ACHN (cell line): ENCODE results near the gene CREB1.
"Not testable (repeated sequence)": the region's sequence is repeated elsewhere in the genome, so short reads cannot be mapped to it uniquely, and the experiment has no call there.

Source experiments
- DNase-seq: peaks from one replicate; pipeline ENCODE4 v3.0.0-alpha.2; 2015
- in situ Hi-C: cut with HindIII; loops from 2 replicates; pipeline ENCODE4 v1.10.0; 2017; ENCODE audit warnings: low sequenced_read_pairs, low pct_ligation_motif_present, low pct_unique_long_range_greater_than_20kb

The CREB1 gene

DNA sequence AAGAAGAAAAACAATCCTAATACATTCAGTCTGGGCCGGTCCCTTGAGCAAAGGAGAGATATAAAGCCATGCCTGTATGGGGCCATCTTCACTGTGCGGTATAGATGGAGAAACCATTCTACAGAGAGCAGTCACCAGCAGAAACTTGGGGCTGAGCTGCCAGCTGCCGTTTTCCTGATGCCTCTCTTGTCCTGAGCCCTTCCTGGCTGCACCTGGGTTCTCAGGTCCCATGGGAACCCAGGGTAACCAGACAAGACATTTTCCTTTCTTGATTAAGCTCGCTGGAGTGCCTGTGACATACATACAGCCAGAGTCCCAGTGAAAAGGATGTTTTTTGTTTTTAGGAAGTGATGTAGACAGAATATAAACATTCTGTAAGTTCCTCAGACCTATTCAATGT, 100.7 kb downstream of the CREB1 start:
- in situ Hi-C loops, result loop anchor here (10.0 kb wide), 1 partner anchor 104 kb away; no protein-coding TSS in a partner anchor

GRCh38 chr2:207632575-207633493, 103.1 kb downstream of the CREB1 start:
- in situ Hi-C loops, result loop anchor here (10.0 kb wide), 1 partner anchor 102 kb away; no protein-coding TSS in a partner anchor
- DNase-seq, result peak; percentile 89

More for the DNA sequence above, 100.7 kb downstream of the CREB1 start:
- DNase-seq, result no peak

- in situ Hi-C loops, result loop anchor here (10.0 kb wide), 1 partner anchor 101 kb away; no protein-coding TSS in a partner anchor
- DNase-seq, result no peak
Measured at GRCh38 chr2:207633686-207634085, 103.9 kb downstream of the CREB1 start.

DNA sequence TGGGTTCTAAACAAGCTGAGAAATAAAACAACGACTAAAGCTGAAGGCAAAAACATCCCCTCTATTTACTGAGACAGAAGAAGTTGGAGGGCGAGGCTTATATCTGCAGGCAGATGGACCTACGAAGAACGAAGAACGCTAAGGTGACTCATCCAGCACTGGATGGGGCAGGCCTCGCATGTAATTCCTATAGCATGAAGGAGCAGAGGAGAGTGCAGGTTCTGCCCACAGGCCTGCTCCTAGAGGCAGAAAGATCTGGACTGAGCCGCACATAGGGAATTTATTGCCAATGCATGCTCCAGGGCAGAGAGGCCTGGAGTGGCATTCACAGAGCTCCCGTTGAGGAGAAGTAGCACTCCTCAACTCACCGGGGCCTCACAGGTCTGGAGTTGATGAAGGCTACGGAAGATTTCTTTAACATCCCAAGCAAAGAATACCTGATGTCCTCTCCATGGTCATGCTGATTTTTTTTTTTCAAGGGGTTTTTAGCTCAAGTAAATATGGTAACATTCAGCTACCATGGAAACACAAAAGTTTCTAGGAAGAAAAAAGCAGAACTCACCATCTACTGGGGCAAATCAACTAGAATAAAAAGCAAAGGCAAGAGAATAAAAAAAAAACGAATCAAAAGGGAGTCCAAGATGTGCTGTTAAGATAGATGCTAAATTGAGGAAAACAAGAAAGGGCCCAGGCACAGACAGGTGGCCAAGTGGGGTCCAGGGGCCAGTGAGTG, 105.9 kb downstream of the CREB1 start:
- DNase-seq, result no peak
- in situ Hi-C loops, result loop anchor here (10.0 kb wide), 1 partner anchor 99 kb away; no protein-coding TSS in a partner anchor

GRCh38 chr2:207639288-207639687, 109.5 kb downstream of the CREB1 start:
- DNase-seq, result not testable (repeated sequence)
- in situ Hi-C loops, result loop anchor here (10.0 kb wide), 1 partner anchor 96 kb away; no protein-coding TSS in a partner anchor

- no peak for DNase-seq
- in situ Hi-C loops, result no loop called here
Measured at GRCh38 chr2:207640160-207640559, 110.4 kb downstream of the CREB1 start.

GRCh38 chr2:207640661-207641060, 110.9 kb downstream of the CREB1 start:
- DNase-seq, result no peak
- in situ Hi-C loops, result no loop called here

DNA sequence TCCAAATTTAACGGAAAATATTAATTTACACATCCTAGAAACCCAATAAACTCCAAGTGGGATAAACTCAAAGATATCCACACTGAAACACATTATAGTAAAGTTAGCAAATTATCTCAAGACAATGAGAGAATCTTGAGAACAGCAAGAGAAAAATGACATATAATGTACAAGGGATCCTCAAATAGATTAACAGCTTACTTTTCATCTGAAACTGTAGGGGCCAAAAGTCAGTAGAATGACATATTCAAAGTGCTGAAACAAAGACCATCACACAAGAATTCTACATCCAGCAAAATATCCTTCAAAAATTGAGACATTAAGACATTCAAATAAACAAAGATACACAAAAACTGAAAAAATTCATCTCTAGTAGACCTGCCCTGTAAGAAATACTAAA, 114.1 kb downstream of the CREB1 start:
- in situ Hi-C loops, result no loop called here
- DNase-seq, result no peak

DNA sequence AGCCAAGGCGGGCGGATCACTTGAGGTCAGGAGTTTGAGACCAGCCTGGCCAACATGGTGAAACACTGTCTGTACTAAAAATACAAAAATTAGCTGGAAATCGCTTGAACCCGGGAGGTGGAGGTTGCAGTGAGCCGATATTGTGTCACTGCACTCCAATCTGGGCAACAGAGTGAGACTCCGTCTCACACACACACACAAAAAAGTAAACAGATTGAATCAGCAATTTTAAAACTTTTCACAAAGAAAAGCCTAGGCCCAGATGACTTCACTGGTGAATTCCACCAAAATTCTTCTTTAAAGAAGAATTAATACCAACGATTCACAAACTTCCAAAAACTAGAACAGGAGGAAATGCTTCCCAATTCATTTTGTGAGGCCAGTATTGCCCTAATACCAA, 116.8 kb downstream of the CREB1 start:
- in situ Hi-C loops, DNase-seq: not testable (repeated sequence)
